Measurements from ENCODE around the gene CPT1C. TPM values are rescaled to one million over a fixed set of nuclear protein-coding genes. Genes with fewer than 3 reads are reported as not detected.

CPT1C gene
- total RNA-seq, 1 donor from 2014 or later = 26.3 TPM

DNA sequence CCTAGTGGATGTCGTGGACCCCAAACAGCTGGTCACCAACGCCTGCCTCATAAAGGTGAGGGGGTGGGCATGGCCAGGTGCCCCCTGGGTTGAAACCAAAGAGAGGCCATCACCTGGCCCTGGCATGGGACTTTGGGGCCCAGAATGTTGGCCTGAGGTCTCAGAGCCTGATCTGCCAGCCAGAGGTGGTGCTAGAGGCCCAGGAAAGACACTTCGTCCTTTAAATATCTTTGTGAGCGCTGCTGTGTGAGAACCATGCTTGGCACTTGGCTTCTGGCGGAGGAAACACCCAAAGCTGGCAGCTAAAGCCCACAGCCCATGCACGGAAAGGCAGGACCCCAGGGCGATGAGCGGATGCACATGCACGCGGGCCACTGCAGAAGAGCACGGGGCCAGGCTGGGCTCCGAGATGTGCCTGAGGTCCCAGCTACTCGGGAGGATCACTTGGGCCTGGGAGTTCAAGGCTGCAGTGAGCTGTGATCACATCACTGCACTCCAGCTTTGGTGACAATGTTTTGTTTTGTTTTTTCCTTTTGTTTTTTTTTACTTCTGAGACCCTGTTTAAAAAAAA lies 5.8 kb upstream of the CPT1C start:
- Mint-ChIP-seq H3K4me3 (ENCODE audit: unreplicated experiment) (no peak overlapping the region), H3K27ac (ENCODE audit: unreplicated experiment) (no peak overlapping the region), H3K27me3 (ENCODE audit: low read depth) (no peaks in the 10 kb centered on the region), H3K9me3 (ENCODE audit: low read depth) (no peaks in the 10 kb centered on the region), H3K4me1 (ENCODE audit: low read depth) (peaks cover 16% of the 10 kb centered on the region), H3K36me3 (ENCODE audit: low read depth) (peaks cover 17% of the 10 kb centered on the region)
- no peak for DNase-seq (ENCODE audit: low spot score)
- TF ChIP-seq, protein P1, sequence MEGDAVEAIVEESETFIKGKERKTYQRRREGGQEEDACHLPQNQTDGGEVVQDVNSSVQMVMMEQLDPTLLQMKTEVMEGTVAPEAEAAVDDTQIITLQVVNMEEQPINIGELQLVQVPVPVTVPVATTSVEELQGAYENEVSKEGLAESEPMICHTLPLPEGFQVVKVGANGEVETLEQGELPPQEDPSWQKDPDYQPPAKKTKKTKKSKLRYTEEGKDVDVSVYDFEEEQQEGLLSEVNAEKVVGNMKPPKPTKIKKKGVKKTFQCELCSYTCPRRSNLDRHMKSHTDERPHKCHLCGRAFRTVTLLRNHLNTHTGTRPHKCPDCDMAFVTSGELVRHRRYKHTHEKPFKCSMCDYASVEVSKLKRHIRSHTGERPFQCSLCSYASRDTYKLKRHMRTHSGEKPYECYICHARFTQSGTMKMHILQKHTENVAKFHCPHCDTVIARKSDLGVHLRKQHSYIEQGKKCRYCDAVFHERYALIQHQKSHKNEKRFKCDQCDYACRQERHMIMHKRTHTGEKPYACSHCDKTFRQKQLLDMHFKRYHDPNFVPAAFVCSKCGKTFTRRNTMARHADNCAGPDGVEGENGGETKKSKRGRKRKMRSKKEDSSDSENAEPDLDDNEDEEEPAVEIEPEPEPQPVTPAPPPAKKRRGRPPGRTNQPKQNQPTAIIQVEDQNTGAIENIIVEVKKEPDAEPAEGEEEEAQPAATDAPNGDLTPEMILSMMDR (IDR thresholded peaks at IDR 0.05) = peak; percentile 17

DNA sequence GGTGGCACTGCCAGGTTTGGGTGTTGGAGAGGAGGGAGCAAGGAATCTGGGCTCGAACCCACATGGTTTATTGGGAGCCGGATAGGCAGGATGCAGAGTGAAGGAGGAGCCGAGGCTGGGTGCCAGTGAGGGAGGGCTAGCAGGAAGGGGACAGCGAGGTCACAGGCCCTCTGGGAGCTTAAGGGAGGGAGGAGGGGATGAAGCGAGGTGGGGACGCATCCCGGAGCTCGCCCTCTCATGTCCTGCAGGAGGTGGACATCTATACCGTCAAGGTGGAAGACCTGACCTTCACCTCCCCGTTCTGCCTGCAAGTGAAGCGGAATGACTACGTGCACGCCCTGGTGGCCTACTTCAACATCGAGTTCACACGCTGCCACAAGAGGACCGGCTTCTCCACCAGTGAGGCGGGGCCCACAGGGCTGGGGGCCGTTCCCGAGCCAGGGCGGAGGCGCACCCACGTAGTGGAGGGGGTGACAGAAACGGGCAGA lies 5.0 kb upstream of the CPT1C start:
- Mint-ChIP-seq H3K4me3 (ENCODE audit: unreplicated experiment) (no peak overlapping the region), H3K36me3 (ENCODE audit: low read depth) (peaks cover 16% of the 10 kb centered on the region), H3K9me3 (ENCODE audit: low read depth) (no peaks in the 10 kb centered on the region), H3K27me3 (ENCODE audit: low read depth) (no peaks in the 10 kb centered on the region), H3K27ac (ENCODE audit: unreplicated experiment) (no peak overlapping the region), H3K4me1 (ENCODE audit: low read depth) (peaks cover 16% of the 10 kb centered on the region)
- DNase-seq (ENCODE audit: low spot score) = no peak
- TF ChIP-seq, protein P1 (IDR thresholded peaks at IDR 0.05) = no peak

DNA sequence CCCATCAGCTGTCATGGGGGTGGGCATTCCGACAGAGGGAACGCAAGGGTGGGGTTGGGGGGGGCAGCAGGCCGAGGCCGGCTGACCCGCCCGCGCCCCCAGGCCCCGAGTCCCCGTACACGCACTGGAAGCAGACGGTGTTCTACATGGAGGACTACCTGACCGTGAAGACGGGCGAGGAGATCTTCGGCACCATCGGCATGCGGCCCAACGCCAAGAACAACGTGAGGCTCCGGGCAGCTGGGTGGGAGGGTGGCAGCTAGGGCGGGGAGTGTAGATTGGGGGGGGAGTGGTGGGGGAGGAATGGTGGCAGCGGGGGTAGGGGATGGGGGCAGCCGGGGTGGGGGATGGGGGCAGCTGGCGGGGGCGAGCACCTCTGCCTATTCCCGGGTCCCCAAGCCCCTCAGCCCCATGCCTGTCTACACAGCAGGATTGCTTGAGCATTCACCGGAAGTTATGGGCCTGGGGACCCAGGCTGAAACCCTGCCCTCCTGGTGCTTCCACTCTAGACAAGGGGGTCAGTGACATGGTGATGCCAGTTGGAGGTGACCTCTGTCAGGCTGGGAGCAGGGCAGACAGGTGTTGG lies 4.3 kb upstream of the CPT1C start:
- H3K4me3 Mint-ChIP-seq (ENCODE audit: unreplicated experiment) = no peak overlapping the region
- H3K27me3 Mint-ChIP-seq (ENCODE audit: low read depth) = no peaks in the 10 kb centered on the region
- no peak for DNase-seq (ENCODE audit: low spot score)
- peaks cover 15% of the 10 kb centered on the region for H3K36me3 Mint-ChIP-seq (ENCODE audit: low read depth)
- TF ChIP-seq, protein P1 (IDR thresholded peaks at IDR 0.05) = no peak
- H3K27ac Mint-ChIP-seq (ENCODE audit: unreplicated experiment) = no peak overlapping the region
- peaks cover 21% of the 10 kb centered on the region for H3K4me1 Mint-ChIP-seq (ENCODE audit: low read depth)
- H3K9me3 Mint-ChIP-seq (ENCODE audit: low read depth) = no peaks in the 10 kb centered on the region

DNA sequence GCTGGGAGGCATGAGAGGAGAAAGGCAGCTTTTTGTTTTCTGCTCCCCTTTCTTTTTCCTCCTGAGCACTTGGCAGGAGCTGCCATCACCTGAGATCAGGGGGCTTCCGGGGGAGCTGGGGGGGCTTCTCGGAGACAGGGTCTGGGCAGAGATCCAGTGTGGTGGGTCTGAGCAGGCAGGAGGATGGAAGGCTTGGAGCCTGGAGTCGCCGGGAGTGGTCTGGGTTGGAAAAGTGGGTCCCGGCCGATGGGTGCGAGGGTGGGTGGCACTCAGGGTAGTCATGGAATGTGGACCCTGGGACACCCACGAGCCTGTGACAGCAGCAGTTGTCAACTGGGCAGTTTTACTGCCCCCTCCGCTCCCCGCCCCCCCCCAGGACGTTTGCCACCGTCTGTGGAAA lies 3.8 kb upstream of the CPT1C start:
- no peak overlapping the region for H3K4me3 Mint-ChIP-seq (ENCODE audit: unreplicated experiment)
- H3K9me3 Mint-ChIP-seq (ENCODE audit: low read depth) = no peaks in the 10 kb centered on the region
- no peaks in the 10 kb centered on the region for H3K27me3 Mint-ChIP-seq (ENCODE audit: low read depth)
- peaks cover 15% of the 10 kb centered on the region for H3K36me3 Mint-ChIP-seq (ENCODE audit: low read depth)
- DNase-seq (ENCODE audit: low spot score) = no peak
- peaks cover 24% of the 10 kb centered on the region for H3K4me1 Mint-ChIP-seq (ENCODE audit: low read depth)
- no peak overlapping the region for H3K27ac Mint-ChIP-seq (ENCODE audit: unreplicated experiment)
- TF ChIP-seq, protein P1 (IDR thresholded peaks at IDR 0.05) = no peak

DNA sequence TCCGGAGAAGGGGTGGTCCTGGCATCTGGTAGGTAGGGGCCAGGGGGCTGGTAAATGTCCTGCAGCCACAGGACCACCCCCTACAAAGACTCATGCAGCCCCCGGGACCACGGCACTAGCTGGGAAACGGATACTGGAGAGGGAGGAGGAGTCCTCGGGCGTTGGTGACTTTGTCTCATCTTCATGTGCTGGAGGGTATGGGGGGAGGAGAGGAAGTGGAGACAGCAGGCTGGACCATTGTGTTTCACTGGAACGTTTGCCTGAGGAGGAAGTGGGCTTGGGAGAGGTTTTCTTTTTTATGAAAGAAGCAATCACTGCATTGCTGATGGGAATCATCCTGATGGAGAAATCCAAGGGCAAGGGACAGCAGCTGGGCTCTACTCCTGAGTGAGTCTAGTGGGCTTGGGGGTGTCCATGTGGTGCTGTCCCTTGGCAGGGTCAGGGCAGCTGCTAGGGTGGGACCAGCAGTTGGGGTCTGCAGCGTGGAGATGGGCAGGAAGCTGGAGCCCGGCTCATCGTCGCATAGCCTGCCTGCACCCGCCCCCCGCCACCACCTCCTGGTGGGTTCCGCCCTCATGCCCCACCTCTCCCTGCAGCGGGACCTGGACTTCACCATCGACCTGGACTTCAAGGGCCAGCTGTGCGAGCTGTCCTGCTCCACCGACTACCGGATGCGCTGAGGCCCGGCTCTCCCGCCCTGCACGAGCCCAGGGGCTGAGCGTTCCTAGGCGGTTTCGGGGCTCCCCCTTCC lies 3.2 kb upstream of the CPT1C start:
- Mint-ChIP-seq H3K4me3 (ENCODE audit: unreplicated experiment) (no peak overlapping the region), H3K36me3 (ENCODE audit: low read depth) (peaks cover 12% of the 10 kb centered on the region), H3K4me1 (ENCODE audit: low read depth) (peaks cover 28% of the 10 kb centered on the region), H3K9me3 (ENCODE audit: low read depth) (no peaks in the 10 kb centered on the region), H3K27ac (ENCODE audit: unreplicated experiment) (peak overlapping the region; percentile 57), H3K27me3 (ENCODE audit: low read depth) (no peaks in the 10 kb centered on the region)
- TF ChIP-seq, protein P1 (IDR thresholded peaks at IDR 0.05) = no peak
- DNase-seq (ENCODE audit: low spot score) = no peak

Measured in chondrocyte (in vitro differentiated cells).